Measurements from ENCODE around the gene MYBPH.

MYBPH gene

DNA sequence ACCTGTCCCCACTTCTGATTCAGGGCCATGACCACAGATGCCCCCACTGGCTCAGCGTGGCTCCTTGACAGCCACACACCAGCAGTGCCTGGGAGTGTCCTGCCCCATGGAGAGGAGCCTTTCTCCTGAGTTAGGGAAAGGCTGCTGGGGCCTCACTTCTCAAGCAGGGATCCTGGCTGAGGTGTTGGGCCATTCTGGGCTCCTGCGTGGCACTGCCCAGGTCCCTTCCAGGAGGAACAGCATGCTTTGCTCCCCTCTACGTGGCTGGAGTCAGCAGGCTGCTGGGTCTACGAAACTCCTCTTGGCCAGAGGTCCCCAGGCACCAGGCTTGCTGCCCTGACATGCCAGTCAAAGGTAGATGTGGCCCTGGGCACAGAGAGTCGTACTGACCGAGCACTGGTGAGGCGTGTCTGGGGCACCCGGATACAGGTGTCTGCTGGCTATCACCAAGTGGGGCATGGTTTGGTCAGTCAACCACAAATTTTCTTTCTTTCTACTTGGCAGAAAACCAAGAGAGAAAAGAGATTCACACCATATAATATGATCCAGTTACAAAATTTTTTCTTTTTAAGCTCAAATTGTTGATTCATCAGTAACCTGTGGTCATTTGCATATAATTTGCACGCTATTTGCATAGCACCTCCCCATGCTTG lies 44.0 kb downstream of the MYBPH start:
- DNase-seq (ENCODE audit: low spot score): no peak

DNA sequence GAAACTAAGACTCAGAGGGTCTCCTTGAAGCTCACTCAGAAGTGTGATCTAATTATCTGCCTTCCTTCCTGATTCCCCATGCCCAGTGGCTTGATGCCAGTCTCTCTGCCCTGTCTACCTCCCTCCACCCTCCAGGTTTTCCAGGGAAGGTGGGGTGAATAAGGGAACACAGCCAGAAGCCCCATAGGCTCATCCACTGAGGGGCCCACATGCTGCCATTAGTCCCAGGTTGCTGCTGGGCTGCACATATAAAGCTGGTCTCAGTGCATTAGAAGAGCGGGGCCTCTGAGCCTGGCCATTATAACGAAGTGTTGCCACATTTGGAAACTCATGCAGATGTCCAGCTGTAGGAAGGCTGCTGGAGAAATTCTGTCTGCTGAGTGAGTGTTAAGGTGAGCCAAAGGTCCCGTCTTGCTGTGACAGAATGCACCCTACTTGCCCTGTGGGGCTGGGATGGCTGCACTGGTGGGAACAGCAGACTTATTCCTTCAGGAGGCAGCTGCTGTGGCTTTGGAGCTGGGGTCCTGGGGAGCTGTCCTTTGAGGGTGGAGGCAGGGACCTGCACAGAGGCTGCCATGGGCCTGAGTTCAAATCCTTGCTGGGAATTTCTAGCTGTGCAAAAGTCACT lies 45.2 kb downstream of the MYBPH start:
- no peak for DNase-seq (ENCODE audit: low spot score)

DNA sequence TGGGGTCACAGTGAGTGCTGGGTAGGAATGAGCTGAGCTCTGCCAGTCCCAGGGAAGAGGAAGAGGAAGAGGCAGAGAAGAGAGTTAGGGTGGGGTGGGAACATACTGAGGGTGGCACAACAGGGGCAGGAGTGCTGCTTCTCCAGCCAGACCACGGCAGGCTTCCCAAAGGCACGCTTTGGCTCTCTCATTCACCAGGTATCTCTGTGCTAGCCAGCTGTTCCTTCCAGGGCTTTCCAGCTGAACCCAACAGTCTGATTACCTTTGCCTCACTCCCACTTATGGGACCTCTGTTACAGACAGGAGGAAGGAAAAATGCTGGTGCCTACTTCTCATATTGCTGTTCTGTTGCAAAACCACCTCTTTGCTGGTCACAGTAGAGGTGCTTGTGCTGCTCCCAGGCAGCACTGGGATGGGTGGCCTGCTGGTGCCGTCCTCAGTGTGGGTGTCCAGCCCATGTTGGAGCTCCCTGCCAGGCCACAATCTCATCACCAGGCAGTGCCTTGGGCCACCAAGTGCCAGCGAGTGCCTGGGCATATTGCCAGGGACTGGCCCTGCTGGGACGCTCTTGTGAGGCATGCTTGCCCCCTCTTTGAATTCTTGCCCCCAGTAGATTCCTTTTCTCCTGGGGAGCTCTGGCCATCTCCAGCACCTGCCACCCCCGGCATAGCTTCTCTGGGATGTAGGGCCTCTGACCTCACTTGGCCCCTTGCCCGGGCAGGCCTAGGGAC lies 46.0 kb downstream of the MYBPH start:
- DNase-seq (ENCODE audit: low spot score): no peak

DNA sequence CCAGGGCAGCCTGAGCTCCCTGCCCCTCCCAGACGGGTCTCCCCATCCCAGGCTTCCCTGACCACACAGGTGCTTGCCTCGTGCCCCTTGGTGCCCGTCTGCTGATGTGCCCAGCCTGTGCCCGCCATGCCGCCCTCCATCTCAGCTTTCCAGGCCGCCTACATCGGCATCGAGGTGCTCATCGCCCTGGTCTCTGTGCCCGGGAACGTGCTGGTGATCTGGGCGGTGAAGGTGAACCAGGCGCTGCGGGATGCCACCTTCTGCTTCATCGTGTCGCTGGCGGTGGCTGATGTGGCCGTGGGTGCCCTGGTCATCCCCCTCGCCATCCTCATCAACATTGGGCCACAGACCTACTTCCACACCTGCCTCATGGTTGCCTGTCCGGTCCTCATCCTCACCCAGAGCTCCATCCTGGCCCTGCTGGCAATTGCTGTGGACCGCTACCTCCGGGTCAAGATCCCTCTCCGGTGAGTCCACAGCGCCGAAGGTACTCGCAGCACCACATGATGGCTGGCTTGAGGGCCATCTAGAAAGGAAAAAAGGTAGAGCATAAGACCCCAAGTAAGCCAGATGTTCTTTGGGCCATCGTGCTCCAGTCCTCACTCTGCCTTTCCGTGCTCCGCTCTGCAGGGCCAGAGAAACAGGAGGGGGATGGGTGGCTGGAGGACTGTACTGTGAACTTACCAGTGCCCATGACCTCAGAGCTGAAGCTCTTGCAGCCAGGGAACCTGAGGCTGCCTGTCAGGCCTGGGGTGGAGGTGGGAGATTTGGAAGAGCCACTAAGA lies 46.7 kb downstream of the MYBPH start:
- DNase-seq (ENCODE audit: low spot score): no peak

DNA sequence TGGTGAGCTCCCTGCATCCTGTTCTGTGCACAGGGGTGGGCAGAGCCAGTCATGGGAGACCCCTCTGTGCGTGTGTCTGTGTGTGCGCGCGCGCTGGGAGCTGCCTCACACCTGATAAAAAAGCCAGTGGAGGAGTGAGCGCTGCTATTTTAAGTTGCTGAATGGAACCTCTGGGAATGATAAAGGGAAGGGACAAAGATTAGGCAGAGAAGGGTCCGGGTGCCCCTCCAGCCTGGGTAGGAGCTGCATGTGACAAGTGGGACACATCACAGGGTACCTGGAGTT lies 47.3 kb downstream of the MYBPH start:
- no peak for DNase-seq (ENCODE audit: low spot score)

DNA sequence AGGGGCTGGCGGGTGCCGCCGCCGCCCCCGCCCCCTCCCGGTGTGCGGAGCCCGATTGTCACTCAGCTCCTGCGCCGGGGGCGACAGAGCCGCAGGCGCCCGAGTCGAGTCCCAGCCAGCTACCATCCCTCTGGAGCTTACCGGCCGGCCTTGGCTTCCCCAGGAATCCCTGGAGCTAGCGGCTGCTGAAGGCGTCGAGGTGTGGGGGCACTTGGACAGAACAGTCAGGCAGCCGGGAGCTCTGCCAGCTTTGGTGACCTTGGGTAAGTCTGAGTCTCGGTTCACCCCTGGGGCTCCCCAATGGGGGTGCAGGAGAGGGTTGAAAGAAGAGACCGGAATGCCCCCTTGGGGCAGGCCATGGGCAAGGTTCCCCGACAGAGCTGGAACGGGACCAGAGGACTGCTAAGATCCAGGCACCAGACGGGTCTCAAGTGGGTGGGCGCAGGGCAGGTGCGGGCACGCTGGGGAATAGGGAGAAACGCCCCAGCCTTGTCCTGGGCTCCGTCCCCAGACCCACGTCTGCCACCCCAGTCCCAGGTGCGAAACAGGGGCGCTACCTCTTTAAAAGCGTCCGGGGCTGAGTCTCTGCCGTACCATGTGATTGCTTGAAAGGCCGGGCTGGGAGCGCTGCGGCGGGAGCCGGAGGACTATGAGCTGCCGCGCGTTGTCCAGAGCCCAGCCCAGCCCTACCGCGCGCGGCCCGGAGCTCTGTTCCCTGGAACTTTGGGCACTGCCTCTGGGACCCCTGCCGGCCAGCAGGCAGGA lies 47.8 kb downstream of the MYBPH start, which contains the start of gene ADORA1:
TSS of gene ADORA1 (plus strand) at position 61 of the 765 bp plus-strand sequence. CDS start 1,116 bp downstream, outside the sequence.
- no peak for DNase-seq (ENCODE audit: low spot score)

DNA sequence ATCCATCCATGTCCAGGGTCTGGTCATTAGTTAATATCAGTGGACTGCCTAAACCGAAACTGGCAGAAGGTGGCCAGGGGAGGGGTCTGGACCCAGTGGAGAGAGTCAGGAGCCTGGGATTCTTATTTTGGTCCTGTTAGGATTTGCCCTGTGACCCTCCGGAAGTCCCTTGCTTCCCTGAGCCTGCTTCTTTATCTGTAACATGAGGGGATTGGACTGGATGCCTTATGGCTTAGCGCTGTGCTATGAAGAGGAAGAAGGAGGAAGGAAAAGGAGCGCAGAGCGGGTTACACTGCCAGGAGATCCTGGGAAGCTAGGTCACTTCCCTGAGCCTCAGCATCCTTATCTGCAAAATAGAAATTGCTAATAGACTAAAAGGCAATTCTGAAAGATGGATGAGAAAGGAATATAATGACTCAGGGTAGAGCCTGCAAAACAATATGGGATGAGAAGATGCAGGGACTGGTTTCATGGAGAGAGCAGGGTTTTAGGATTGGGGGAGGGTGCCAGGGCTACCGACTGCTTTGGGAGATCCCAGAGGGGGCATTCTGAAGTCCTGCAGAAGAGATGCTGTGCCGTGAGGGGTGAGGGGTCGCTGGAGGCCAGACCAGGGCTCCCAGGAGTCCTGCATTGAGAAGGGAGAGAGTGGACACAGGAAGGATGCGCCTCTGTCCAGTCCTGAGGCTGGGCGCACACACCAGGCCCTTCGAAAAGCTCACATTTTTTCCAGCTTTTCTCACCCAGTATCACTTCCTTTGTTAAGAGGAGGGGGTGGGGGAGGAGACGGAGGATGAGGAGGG lies 48.6 kb downstream of the MYBPH start:
- no peak for DNase-seq (ENCODE audit: low spot score)

DNA sequence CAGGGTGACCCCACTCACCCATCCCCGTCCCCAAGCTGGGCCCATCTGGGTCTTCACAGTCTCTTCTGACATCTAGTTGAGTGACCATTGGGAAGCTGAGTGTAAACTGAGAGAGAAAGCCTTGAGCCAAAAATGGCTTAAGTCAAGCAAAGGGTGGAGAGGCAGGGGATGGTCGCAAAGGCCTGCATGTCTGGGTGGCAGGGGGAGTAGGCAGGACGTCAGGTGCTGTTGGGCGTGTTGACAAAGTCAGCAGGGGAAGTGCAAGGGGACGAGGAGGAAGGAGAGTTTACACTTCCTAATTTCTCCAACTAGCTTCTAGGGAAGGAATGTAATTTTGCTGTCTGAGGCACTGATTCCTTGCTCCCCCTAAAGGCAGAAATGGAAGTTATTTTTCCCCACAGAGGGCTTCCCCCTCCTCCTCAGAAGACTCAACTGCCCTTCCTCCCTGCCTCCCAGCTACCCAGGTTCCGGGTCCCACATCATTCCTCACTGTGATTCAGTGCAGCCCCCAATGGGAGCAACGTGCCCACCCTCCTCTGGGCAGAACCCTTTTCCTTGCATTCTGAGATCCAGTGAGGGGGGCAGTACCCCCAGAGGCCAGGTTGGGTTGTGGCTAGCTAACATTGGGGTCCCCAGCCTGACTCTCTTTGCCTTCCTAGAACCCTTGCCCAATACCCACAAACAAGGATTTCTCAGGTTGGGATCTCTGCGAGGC lies 49.3 kb downstream of the MYBPH start:
- DNase-seq (ENCODE audit: low spot score): no peak

DNA sequence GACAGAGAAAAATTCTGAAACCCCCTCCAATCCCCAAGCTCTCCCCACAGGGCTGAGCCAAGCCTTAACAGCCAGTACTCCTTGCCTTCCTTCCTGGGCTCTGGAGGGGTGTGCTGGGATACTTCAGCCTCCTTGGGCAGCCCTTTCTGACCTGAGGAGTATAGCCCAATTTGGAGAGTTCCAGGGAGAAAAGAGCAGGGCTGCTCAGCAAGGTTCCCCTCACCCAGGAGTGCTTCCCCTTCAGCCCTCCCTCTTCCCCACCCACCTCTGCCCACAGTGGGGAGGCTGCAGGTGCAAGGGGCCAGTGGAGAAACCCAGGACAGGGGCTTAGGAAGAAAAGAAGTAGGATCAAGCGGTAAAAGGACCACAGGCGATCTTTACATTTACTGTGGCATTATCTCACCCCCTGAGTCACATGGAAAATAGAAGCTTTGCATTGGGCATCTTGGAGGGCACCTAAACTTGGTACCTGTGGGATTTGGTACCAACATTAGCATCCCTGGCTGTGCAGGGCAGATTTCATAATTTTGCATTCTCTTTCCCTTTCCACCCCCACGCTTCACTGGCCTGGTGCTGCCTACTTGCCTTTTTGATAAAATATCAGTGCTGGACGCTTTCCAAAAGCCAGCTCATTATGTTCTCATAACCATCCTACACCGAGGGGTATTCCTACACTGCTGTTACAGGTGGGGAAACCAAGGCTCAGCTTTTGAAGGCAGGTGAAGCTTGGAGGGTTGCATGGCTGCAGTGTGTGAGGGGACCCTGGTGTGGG lies 50.9 kb downstream of the MYBPH start:
- DNase-seq (ENCODE audit: low spot score): no peak

DNA sequence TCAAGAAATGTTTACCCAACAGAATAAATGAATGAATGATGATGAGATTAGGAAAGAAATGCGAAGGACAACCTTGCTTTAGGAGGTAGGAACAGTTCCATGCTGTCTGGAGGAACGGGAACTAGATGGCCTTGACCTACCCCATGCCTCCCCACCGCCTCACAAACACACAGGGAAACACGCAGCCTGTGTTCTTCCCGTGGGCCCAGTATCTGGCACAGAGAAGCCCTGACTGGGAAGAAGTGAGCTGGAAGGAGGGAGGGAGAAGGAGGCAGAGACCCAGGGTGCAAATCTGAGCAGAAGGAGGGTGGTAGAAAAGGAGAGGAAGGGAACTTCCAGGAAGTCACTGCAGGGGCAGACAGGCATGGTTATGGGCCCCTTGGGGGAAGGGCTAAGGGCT lies 51.6 kb downstream of the MYBPH start:
- no peak for DNase-seq (ENCODE audit: low spot score)

DNA sequence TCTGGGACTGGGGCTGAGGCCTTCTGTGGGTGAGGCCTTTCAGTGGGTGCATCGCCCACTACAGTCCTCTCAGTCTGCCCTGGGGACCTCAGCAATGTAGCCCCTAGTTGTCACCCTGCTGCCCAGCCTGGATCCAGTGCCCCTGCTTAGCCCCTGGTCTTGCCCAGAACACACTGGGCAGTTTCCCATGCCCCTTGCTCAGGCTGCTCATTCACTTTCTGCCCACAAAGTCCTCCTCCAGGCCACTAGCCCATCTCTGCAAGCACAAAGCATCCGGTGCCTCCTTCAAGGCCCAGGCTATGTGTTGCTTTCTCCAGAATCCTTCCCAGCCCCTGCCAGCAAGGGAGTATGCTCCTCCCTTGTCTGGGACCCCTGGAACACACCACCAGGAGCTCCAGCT lies 53.5 kb downstream of the MYBPH start:
- DNase-seq (ENCODE audit: low spot score): no peak

DNA sequence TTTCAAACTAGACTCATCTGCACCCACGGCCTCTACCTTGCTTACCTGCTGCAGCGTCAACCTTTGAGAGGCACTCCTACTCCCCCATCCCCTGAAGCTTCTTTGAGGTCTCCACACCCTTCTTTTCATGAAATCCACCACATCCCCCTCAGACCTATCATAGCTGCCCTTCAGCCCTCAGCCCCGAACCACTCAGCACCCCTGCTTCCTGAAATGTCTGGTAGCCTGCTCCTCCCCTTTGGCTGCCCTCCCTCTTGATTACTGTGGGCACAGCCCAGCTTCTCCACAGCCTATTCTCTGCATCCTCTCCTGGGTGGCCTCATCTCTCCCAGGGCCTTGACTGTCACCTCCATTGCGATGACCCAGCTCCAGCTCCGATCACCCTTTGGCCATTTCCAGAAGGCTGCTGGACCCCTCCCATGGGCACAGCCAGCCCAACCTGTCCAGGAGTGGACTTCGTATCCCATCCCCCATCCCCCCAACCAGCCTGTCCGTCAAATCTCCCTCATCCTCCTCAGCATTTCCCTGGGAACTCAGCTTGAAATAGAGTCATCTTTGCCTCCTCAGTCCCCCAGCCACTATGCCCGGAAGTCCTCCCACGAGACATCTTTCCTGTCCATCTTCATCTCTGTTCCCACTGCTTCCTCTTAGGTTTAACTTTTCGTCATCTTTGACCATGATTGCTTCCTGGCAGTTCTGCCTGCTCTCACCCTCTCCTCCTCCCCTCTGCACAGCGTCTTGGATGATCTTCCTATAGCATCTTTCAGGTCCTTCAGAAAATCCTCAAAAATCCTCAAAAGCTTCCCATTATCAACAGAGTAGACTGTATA lies 54.2 kb downstream of the MYBPH start:
- DNase-seq (ENCODE audit: low spot score): no peak

DNA sequence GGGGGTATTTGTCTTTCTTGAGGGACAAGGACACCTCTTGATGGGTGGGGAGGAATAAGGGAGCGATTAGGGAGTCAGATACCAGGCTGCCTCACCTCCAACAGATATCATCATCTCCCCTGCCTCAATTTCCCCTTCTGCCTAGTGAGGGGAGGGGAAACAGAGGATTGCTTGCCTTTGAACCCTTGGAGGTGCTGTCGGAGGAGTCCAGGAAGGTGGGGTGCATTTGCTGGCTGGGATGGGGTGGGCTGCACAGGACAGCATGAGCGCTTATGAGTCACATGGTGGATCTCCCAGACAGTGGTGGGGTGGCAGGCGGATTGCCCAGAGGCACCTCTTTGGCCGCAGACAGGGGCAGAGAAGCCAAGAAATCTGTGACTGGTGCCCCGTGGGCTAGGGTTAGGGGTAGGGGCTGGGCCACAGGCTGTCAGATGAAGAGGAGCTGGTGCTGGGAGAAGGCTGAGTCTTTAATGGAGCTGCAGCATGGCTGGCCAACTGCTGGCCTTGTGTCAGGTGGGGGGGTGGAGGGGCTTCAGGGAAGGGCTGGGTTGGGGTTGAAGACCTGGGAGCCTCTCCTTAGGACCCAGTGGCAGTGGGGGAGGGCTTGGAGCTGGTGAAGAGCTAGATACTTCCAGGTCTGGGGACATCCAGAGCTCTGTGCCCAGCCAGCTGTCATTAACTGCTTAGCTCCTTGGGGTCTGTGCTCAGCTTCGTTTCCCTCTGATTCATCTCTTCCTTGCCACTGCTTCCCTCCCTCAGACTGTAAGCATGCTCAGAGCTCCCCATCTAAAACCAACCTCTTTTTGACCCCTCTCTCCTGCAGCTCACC lies 55.1 kb downstream of the MYBPH start:
- DNase-seq (ENCODE audit: low spot score): no peak

All from SK-N-DZ (cell line).